Retinal pigment epithelial cell (primary cell): ENCODE data around the gene TNFAIP6.

Source experiments
- DNase-seq: peaks from one replicate; pipeline ENCODE4 v3.0.0-alpha.2; 2010; ENCODE audit warnings: low read depth
- H3K4me3 ChIP-seq: 2 replicates; pipeline ENCODE4 v1.5.1; 2011; ENCODE audit warnings: mild to moderate bottlenecking, low read length, control low read depth, moderate library complexity
- CTCF ChIP-seq: conservative IDR thresholded peaks from 2 replicates; pipeline ENCODE4 v1.5.1; 2011; ENCODE audit warnings: low read depth, low read length, control low read depth, inconsistent platforms

The TNFAIP6 gene

GRCh38 chr2:151347294-151347693, 10.1 kb upstream of the TNFAIP6 start:
- H3K4me3 ChIP-seq, result no peak overlapping the region
- no peak for DNase-seq
- TF ChIP-seq CTCF, result no peak

DNA sequence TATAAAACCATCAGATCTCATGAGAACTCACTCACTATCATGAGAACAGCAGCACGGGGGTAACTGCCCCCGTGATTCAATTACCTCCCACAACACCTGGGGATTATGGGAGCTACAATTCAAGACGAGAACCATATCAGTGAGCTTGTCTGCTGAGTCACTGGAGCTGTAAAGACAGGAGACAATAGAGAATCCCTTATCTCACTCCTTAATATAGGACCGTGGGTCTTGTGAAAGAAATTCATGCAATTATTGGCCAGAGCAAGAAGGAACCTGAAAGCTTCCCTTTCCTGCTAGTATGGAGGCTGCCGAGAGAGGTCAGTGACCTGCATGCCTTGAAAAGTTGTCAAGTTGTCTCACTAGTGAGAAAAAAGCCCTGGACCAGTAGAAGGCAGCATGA, 9.5 kb upstream of the TNFAIP6 start:
- H3K4me3 ChIP-seq, result no peak overlapping the region
- TF ChIP-seq CTCF, result no peak
- no peak for DNase-seq

- H3K4me3 ChIP-seq, result no peak overlapping the region
- TF ChIP-seq CTCF, result no peak
- no peak for DNase-seq
Measured at GRCh38 chr2:151350579-151351195, 6.7 kb upstream of the TNFAIP6 start.

DNA sequence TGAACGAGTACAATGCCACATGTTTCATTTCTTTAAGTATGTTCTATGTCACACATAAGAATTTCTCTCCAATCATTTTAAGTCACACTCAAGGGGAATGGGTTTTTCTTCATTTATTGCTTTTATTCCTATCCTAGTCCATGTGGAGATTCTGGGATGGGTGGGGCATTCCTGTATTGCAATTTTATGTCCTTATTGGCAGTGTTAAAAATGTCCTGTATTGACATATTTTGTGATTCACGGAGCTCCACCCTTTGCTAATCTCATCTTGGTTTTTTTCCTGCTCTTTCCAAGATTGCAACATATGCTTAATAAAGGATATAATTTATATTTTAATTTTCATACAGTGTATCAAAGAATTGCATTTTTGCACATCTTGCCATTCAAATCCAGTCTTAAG, 3.4 kb upstream of the TNFAIP6 start:
- no peak for TF ChIP-seq CTCF
- DNase-seq, result no peak
- H3K4me3 ChIP-seq, result no peak overlapping the region

DNA sequence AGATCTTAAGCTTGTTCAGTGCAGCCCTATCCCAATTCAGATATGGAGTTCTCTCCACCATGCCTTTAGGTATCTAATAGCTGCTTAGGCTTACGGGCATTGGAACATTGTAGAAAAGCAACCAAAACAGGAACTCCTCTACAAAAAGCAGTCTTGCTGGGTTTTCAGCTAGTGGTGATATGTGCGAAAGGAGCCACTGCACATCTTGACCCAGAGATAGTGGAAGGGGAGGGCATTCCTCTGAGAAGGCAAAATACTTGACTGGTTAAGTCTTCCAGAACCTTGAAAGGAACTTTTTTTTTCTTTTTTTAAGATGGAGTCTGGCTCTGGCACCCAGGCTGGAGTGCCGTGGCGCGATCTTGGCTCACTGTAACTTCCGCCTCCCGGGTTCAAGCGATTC, 2.6 kb upstream of the TNFAIP6 start:
- no peak for TF ChIP-seq CTCF
- DNase-seq, result no peak
- H3K4me3 ChIP-seq, result no peak overlapping the region

GRCh38 chr2:151358166-151358970, 976 bp downstream of the TNFAIP6 start:
- TF ChIP-seq CTCF, result no peak
- no peak for DNase-seq
- H3K4me3 ChIP-seq, result no peak overlapping the region
